ENCODE data around the gene RAB40C.
A peak's percentile ranks its signal among the peaks of the same experiment; 100 is the strongest.

RAB40C gene

DNA sequence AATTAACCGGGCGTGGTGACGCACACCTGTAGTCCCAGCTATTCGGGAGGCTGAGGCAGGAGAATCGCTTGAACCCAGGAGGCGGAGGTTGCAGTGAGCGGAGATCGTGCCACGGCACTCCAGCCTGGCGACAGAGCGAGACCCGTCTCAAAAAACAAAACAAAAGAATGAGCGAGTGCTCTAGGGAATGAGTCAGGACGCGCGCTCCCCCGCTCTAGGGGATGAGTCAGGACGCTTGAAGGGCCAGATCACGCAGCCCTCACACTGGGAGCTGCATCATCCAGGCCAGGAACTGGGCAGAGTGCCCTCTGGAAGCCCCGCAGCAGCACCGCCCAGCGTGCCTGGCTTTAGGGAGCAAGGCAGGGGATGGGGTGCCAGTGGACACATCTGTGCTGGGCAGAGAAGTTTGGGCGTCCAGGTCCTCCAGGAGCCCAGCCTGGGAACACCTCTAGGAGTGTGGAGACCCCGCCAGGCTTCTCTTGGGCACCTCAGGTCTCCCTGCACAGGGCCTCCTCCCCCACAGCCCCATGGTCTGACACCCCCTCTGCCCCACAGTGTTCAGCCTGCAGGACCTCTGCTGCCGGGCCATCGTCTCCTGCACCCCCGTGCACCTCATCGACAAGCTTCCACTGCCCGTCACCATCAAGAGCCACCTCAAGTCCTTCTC is 37.1 kb downstream of the RAB40C start:
- H3K4me3 Mint-ChIP-seq = no peak overlapping the region
- ATAC-seq (replicated peaks) = no peak
- no peak overlapping the region for H3K27ac Mint-ChIP-seq
- H3K4me1 Mint-ChIP-seq (ENCODE audit: low read depth in 2 of 2) = peaks cover 0 to 3% of the 10 kb centered on the region in 2 donors
- DNase-seq = no peak
- no peaks in the 10 kb centered on the region for H3K36me3 Mint-ChIP-seq (ENCODE audit: insufficient read depth)
- H3K27me3 Mint-ChIP-seq = no peaks in the 10 kb centered on the region
- H3K9me3 Mint-ChIP-seq = no peaks in the 10 kb centered on the region

DNA sequence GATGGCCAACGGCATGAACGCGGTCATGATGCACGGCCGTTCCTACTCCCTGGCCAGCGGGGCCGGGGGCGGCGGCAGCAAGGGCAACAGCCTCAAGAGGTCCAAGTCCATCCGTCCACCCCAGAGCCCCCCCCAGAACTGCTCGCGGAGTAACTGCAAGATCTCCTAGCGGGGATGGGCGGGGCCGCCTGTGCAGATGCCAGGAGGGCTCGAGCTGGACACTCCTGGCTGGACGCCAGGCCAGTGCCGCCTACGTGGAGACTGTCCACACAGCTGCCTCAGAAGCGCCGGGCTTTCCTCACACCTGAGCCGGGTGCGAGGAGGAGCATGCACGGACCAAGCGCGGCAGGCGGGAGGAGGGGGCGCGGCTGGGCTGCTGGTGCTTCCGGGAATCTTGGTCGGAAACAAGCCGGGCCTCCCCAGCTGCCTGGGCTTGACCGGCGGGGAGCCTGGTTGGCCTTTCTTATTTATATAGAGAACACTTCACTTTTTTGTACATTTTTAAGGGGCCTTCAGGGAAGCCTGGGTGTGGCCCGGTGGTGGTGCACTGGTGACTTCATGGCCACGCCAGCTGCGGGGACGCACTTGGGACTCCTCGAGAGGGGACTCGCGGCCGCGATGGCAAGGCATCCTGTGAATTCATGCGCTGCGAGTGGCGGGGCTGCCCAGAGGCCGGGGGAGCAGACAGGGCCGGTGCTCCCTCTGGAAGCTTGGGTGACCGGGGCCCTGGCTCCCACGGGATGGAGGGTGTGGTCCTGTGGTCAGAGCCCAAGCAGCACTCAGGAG is 37.8 kb downstream of the RAB40C start:
- Mint-ChIP-seq H3K27me3 (no peaks in the 10 kb centered on the region), H3K36me3 (ENCODE audit: insufficient read depth) (no peaks in the 10 kb centered on the region), H3K4me1 (ENCODE audit: low read depth in 2 of 2) (peaks cover 0 to 3% of the 10 kb centered on the region in 2 donors), H3K4me3 (no peak overlapping the region), H3K27ac (no peak overlapping the region), H3K9me3 (no peaks in the 10 kb centered on the region)
- ATAC-seq (replicated peaks) = no peak
- no peak for DNase-seq

DNA sequence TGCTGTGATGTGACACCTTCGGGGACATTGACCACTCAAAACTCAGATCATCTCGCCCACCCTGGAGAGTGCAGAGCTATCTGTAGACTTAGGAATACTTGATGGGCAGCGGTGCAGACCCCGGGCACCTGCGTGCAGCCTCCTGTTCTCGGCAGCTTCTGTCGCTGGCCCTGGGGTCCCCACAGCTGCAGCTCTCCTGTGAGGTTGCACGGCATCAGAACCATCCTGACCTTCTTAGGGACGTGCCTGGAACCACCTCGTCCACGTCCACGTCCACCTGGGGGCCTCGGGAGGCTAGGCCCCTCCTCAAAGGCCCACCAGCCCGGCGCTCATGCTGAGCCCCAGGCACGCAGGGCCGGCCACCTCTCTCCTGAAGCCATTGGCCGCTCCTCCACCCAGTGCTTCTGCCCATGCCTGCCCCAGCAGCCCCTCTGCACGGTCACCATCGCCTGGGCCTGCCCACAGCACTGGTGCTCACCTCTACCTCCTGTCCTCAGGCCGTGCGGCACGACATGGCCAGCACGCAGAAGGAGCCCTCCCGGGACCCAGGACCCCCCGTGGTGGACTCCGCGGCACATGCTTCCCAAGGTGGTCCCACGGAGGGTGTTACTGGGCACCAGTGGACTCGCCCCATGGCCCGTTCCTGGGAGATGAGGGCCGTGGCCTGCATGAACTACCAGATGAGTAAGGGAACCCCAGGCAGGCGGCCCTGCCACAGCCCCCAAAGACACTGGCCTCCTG is 38.6 kb downstream of the RAB40C start:
- DNase-seq (no peak), ATAC-seq (replicated peaks) (no peak)
- Mint-ChIP-seq H3K9me3 (no peaks in the 10 kb centered on the region), H3K36me3 (ENCODE audit: insufficient read depth) (no peaks in the 10 kb centered on the region), H3K4me3 (no peak overlapping the region), H3K27me3 (no peaks in the 10 kb centered on the region), H3K4me1 (ENCODE audit: low read depth in 2 of 2) (peaks cover 0 to 3% of the 10 kb centered on the region in 2 donors), H3K27ac (peak overlapping the region in 1 of 2 donors; percentile 20)

DNA sequence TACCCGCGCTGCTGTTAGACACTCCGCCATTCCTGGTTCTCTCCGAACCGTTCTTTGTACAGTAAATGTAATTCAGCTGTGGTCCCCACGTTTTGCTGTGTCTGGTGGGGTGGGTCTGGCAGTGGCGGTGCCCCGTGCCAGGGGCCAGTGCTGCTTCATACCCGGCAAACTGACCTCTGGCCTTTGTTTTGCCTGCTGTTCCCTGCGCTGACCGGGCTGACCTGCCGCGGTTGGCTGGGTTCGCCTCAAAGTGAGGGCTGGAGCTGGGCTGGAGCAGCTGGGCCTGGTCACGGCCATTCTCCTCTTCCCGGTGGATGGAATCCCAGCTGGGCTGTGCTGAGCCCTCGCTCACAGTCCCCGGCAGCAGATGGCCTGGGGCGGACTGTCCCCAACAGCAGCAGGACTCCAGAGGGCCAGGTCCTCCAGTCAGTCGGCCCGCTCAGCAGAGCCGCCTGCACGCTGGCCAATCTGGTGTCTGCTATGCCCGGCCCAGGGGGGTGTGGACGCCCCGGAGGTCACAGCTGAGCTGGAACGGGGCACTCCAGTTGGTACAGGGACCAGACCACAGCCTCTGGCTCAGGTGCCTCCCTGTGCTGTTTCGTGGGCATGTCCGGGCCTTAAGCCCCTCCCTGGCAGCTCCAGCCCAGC is 39.4 kb downstream of the RAB40C start:
- Mint-ChIP-seq H3K27ac (no peak overlapping the region), H3K36me3 (ENCODE audit: insufficient read depth) (no peaks in the 10 kb centered on the region), H3K4me1 (ENCODE audit: low read depth in 2 of 2) (peaks cover 0 to 3% of the 10 kb centered on the region in 2 donors), H3K9me3 (no peaks in the 10 kb centered on the region), H3K4me3 (no peak overlapping the region), H3K27me3 (no peaks in the 10 kb centered on the region)
- no peak for DNase-seq
- ATAC-seq (replicated peaks) = no peak

DNA sequence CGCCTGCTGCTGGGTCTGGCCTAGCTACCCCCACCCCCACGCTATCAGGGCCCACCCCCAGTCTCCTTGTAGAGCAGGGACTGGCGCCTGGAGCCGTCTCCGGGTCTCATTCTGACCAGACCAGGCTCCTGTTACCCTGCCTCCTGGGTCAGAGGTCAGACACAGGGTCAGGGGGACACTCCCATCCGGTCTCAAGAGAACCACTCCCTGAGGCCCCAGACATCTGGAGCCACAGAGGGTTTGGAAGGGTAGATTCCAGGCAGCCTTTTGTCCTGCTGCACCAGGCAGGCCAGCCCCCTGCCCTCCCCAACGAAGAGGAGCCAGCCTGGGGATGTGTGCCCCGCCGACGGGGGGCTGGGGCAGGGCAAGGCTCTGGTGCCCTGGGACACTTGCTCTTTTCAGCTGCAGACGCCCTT is 40.0 kb downstream of the RAB40C start:
- no peaks in the 10 kb centered on the region for H3K36me3 Mint-ChIP-seq (ENCODE audit: insufficient read depth)
- H3K27me3 Mint-ChIP-seq = no peaks in the 10 kb centered on the region
- no peak overlapping the region for H3K4me3 Mint-ChIP-seq
- no peak overlapping the region for H3K27ac Mint-ChIP-seq
- no peak for DNase-seq
- peaks cover 1 to 5% of the 10 kb centered on the region in 2 donors for H3K4me1 Mint-ChIP-seq (ENCODE audit: low read depth in 2 of 2)
- H3K9me3 Mint-ChIP-seq = no peaks in the 10 kb centered on the region
- no peak for ATAC-seq (replicated peaks)

DNA sequence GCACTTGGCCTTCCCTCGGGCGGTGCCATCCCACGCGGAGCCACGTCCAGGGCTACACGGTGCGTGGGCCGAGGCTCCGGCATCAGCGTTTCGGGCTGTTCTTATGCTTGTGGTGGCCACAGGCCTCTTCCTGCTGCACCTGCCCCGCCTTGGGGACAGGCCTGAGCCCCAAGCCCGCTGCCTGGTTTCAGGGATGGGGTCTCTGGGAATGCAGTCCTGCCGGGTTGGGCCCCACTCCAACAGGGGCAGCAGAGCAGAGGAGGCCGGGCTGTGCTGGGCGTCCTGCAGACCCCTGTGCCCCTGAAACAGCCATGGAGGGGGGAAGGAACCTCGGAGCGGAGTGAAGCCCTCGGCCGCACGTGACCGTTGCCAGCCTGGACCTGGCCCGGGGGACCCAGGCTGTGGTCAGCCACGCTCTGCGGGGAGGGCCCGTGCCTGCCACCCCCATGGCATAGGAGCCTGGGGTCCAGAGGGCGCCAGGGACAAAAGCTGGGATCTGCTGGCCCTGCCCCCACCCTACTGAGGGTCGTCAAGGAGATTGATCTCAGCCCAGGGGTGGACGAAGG is 40.5 kb downstream of the RAB40C start:
- ATAC-seq (replicated peaks) (no peak), DNase-seq (no peak)
- H3K4me3 Mint-ChIP-seq = no peak overlapping the region
- H3K36me3 Mint-ChIP-seq (ENCODE audit: insufficient read depth) = no peaks in the 10 kb centered on the region
- no peaks in the 10 kb centered on the region for H3K9me3 Mint-ChIP-seq
- no peak overlapping the region for H3K27ac Mint-ChIP-seq
- H3K4me1 Mint-ChIP-seq (ENCODE audit: low read depth in 2 of 2) = peaks cover 3 to 6% of the 10 kb centered on the region in 2 donors
- H3K27me3 Mint-ChIP-seq = no peaks in the 10 kb centered on the region

DNA sequence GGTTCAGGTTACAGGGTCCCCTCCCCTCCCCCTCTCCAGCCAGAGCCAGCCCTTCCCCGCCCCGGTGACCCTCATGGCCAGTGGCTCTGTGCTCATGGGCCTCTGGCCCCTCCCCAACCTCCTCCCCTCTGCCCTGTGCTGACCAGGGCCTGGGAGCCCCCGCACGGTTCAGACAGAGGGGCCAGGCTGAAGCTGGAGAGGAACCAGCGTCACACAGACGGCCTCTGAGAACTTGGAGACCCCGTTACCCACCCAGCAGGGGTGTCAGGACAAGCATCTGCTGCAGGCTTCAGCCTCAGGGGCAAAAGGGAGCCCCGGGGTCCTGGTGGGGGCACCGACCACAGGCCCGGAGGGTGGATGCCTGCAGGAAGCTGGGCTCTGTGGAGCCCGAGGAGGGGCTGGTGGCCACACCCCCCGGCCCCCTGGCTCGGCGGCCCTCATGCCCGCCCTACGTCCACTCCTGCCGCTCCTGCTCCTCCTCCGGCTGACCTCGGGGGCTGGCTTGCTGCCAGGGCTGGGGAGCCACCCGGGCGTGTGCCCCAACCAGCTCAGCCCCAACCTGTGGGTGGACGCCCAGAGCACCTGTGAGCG is 41.0 kb downstream of the RAB40C start, which contains the start of gene WFIKKN1:
TSS of gene WFIKKN1 (plus strand) at position 171 of the 591 bp plus-strand sequence. CDS start at position 440, 269 bp downstream.
- ATAC-seq (replicated peaks) = no peak
- H3K36me3 Mint-ChIP-seq (ENCODE audit: insufficient read depth) = no peaks in the 10 kb centered on the region
- H3K4me1 Mint-ChIP-seq (ENCODE audit: low read depth in 2 of 2) = peaks cover 3 to 6% of the 10 kb centered on the region in 2 donors
- no peaks in the 10 kb centered on the region for H3K27me3 Mint-ChIP-seq
- no peak within 1 kb of the TSS for H3K4me3 Mint-ChIP-seq
- no peaks in the 10 kb centered on the region for H3K9me3 Mint-ChIP-seq
- H3K27ac Mint-ChIP-seq = no peak within 1 kb of the TSS
- DNase-seq = no peak

DNA sequence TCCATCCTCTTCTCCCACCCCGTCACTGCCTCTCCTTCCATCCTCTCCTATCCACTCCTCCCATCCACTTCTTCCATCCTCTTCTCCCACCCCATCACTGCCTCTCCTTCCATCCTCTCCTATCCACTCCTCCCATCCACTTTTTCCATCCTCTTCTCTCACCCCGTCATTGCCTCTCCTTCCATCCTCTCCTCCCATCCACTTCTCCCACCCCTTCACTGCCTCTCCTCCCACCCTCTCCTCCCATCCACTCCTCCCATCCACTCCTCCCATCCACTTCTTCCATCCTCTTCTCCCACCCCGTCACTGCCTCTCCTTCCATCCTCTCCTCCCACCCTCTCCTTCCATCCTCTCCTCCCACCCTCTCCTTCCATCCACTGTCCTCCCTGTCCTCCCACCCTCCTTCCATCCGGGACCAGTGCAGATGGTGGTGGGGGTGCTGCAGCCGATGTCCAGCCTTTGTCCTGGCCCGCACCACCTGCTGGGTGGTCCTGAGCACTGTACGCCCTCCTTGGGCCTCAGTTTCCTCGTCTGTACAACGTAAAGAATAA is 42.0 kb downstream of the RAB40C start:
- no peak for DNase-seq

DNA sequence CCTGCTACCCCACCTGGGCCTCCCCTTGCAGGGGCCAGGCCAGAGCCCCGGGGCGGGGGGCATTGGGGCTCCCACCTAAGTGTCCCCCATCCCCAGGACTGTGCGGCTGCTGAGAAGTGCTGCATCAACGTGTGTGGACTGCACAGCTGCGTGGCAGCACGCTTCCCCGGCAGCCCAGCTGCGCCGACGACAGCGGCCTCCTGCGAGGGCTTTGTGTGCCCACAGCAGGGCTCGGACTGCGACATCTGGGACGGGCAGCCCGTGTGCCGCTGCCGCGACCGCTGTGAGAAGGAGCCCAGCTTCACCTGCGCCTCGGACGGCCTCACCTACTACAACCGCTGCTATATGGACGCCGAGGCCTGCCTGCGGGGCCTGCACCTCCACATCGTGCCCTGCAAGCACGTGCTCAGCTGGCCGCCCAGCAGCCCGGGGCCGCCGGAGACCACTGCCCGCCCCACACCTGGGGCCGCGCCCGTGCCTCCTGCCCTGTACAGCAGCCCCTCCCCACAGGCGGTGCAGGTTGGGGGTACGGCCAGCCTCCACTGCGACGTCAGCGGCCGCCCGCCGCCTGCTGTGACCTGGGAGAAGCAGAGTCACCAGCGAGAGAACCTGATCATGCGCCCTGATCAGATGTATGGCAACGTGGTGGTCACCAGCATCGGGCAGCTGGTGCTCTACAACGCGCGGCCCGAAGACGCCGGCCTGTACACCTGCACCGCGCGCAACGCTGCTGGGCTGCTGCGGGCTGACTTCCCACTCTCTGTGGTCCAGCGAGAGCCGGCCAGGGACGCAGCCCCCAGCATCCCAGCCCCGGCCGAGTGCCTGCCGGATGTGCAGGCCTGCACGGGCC is 42.8 kb downstream of the RAB40C start:
- H3K27me3 Mint-ChIP-seq = peaks cover 0 to 6% of the 10 kb centered on the region in 2 donors
- peaks cover 0 to 2% of the 10 kb centered on the region in 2 donors for H3K9me3 Mint-ChIP-seq
- H3K36me3 Mint-ChIP-seq (ENCODE audit: insufficient read depth) = peaks cover 17% of the 10 kb centered on the region
- no peak overlapping the region for H3K27ac Mint-ChIP-seq
- H3K4me3 Mint-ChIP-seq = no peak overlapping the region
- H3K4me1 Mint-ChIP-seq (ENCODE audit: low read depth in 2 of 2) = peaks cover 7 to 10% of the 10 kb centered on the region in 2 donors
- no peak for DNase-seq
- no peak for ATAC-seq (replicated peaks)

More for the DNA sequence above, 42.0 kb downstream of the RAB40C start:
- Mint-ChIP-seq H3K36me3 (ENCODE audit: insufficient read depth) (peaks cover 9% of the 10 kb centered on the region), H3K4me3 (no peak overlapping the region), H3K27ac (no peak overlapping the region), H3K9me3 (peaks cover 0 to 2% of the 10 kb centered on the region in 2 donors), H3K4me1 (ENCODE audit: low read depth in 2 of 2) (peaks cover 7 to 9% of the 10 kb centered on the region in 2 donors), H3K27me3 (peaks cover 0 to 6% of the 10 kb centered on the region in 2 donors)
- no peak for ATAC-seq (replicated peaks)

DNA sequence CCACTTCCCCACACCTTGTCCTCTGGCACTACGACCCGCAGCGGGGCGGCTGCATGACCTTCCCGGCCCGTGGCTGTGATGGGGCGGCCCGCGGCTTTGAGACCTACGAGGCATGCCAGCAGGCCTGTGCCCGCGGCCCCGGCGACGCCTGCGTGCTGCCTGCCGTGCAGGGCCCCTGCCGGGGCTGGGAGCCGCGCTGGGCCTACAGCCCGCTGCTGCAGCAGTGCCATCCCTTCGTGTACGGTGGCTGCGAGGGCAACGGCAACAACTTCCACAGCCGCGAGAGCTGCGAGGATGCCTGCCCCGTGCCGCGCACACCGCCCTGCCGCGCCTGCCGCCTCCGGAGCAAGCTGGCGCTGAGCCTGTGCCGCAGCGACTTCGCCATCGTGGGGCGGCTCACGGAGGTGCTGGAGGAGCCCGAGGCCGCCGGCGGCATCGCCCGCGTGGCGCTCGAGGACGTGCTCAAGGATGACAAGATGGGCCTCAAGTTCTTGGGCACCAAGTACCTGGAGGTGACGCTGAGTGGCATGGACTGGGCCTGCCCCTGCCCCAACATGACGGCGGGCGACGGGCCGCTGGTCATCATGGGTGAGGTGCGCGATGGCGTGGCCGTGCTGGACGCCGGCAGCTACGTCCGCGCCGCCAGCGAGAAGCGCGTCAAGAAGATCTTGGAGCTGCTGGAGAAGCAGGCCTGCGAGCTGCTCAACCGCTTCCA is 43.6 kb downstream of the RAB40C start:
- no peak overlapping the region for H3K27ac Mint-ChIP-seq
- H3K4me1 Mint-ChIP-seq (ENCODE audit: low read depth in 2 of 2) = peaks cover 7 to 11% of the 10 kb centered on the region in 2 donors
- peaks cover 0 to 2% of the 10 kb centered on the region in 2 donors for H3K9me3 Mint-ChIP-seq
- DNase-seq (no peak), ATAC-seq (replicated peaks) (no peak)
- peaks cover 0 to 6% of the 10 kb centered on the region in 2 donors for H3K27me3 Mint-ChIP-seq
- H3K36me3 Mint-ChIP-seq (ENCODE audit: insufficient read depth) = peaks cover 20% of the 10 kb centered on the region
- H3K4me3 Mint-ChIP-seq = no peak overlapping the region

DNA sequence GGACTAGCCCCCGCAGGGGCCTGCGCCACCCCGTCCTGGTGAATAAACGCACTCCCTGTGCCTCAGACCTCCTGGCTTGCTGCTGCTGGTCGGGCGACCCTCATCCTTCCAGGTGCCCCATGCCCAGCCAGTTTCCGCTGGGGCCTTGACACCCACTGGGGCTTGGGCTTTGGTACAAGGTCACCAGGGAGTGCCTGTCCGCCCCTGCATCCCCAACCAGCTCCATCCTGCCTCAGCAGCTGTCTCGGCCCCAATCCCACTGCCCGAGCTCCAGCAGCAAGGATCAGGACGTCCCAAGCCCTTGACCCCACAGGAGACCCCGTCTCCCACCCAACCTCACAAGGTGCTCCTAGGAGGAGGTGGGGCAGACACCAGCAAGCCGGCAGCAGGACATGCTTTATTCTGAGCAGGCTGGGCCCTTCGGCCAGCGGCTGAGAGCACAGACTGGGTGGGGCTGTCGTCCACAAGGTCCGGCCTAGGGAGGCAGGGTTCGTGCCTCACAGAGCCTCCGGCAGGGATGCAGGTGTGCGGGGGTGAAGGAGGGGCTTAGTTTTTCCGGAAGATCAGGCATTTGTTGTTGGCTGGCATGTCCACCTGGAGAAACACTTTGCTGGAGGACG is 44.3 kb downstream of the RAB40C start:
- Mint-ChIP-seq H3K27me3 (peaks cover 0 to 6% of the 10 kb centered on the region in 2 donors), H3K4me3 (peak overlapping the region; percentile 69 to 76), H3K4me1 (ENCODE audit: low read depth in 2 of 2) (peaks cover 7 to 11% of the 10 kb centered on the region in 2 donors), H3K9me3 (peaks cover 0 to 2% of the 10 kb centered on the region in 2 donors), H3K36me3 (ENCODE audit: insufficient read depth) (peaks cover 24% of the 10 kb centered on the region), H3K27ac (no peak overlapping the region)
- ATAC-seq (replicated peaks) = no peak
- DNase-seq = no peak
